Left renal pelvis (tissue), 4 donors: ENCODE data around the gene C2orf74. TPM values are rescaled to one million over a fixed set of nuclear protein-coding genes. Genes with fewer than 3 reads are reported as not detected.

ENCODE experiments used
- DNase-seq, 4 donors: peaks; one replicate each; pipeline ENCODE4 v3.0.0-alpha.2; 2013; ENCODE audit warnings: low read depth in 4 of 4, low spot score in 3 of 4
- polyA plus RNA-seq, 4 donors: library from polyadenylated mRNA; unstranded; fragments of 120-200 nt; gene quantifications; one replicate each; pipeline ENCODE4 v1.2.1, GENCODE V29; 2013; ENCODE audit not compliant: insufficient read length in 4 of 4

Gene C2orf74
- polyA plus RNA-seq, 4 donors: 22.8 to 47.3 (median 38.2) TPM

- DNase-seq: no peak
Measured at GRCh38 chr2:61210332-61210981, 48.5 kb downstream of the C2orf74 start.

GRCh38 chr2:61214171-61214570 lies 52.2 kb downstream of the C2orf74 start:
- DNase-seq: no peak

Other genes with a start within 250 kb of the C2orf74 start
- gene PEX13, start 144.5 kb upstream of the C2orf74 start, polyA plus RNA-seq: 10 to 100 TPM; 27.5 to 31.3 (median 28.9) TPM
- 10 to 100 TPM in 3 of 4 donors, 1 to 10 TPM in 1; 8.9 to 11.4 (median 11.3) TPM for gene PUS10, start 143.9 kb upstream of the C2orf74 start, polyA plus RNA-seq
- gene SANBR, start 96.3 kb upstream of the C2orf74 start, polyA plus RNA-seq: 10 to 100 TPM; 14.0 to 26.2 (median 15.6) TPM